HepG2 (cell line): Measurements from ENCODE around the gene DNAJB8. TPM values are rescaled to one million over a fixed set of nuclear protein-coding genes. Genes with fewer than 3 reads are reported as not detected.

Experiments
- CAMTA2 ChIP-seq: sonication (generic); formaldehyde crosslinking; IDR thresholded peaks from 2 replicates; pipeline ENCODE4 v1.4.0; 2020; ENCODE audit warnings: mild to moderate bottlenecking, missing genetic modification reagents, borderline replicate concordance
- polyA plus RNA-seq, 8 experiments: library from polyadenylated mRNA; depleted of rRNA in 3 of 8; stranded (reverse) in 7 of 8; unstranded in 1 of 8; fragments of >200 nt; fragmentation: Illumina TruSeq in 4 of 8; extraction: Trizol in 4 of 8; gene quantifications; 2 replicates each; pipeline versions ENCODE4 v1.2.1 to v1.2.3, GENCODE V29; 2011 to 2016; ENCODE audit warnings: low read depth in 4 of 8, missing spikeins in 1 of 8, mixed read lengths in 1 of 8; ENCODE audit not compliant: insufficient read depth in 1 of 8
- total RNA-seq, 5 experiments: library from RNA; depleted of rRNA; stranded (reverse); fragments of >200 nt; fragmentation: Illumina TruSeq; extraction: Trizol; gene quantifications; 2 replicates each; pipeline ENCODE4 v1.2.3, GENCODE V29; 2016; ENCODE audit warnings: low read depth in 1 of 5

Gene DNAJB8
- total and polyA plus RNA-seq, 2 of the 13 experiments (the other 11 are each of a cell fraction or from before 2014, with no cell fraction given) = not detected

DNA sequence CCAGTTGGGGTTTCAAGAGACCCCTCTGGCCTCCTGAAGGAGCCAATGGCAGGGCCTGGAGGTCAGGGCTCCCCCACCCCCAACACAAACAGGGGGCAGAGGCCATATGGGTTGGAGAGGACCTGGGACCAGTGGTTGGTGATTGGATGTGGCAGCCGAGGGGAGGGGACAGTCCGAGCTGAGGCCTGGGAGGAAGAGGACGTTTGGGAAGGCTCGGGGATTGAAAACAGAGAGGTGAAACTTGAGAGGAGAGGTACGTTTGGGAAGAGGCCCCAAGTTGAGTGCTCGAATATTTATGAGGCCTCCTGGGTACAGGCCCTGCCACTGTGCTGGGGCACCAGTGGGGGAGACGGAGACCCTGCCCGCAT is 53.7 kb downstream of the DNAJB8 start (continued):
- no peak for TF ChIP-seq CAMTA2 (CRISPR knock-in tag)
- TF ChIP-seq, all 625 proteins: peak for 0

Other genes starting within 250 kb of the DNAJB8 start
- gene GATA2, start 26.3 kb upstream of the DNAJB8 start, total RNA-seq (2016; rRNA removed; fragmentation: Illumina TruSeq; extraction: Trizol) = 4.7 and 6.2 TPM in 2 replicates
- gene GATA2, start 26.3 kb upstream of the DNAJB8 start, polyA plus RNA-seq (2011; rRNA removed) = 3.4 and 3.5 TPM in 2 replicates
- gene RPN1, start 183.9 kb upstream of the DNAJB8 start, total RNA-seq (2016; rRNA removed; fragmentation: Illumina TruSeq; extraction: Trizol) = 158 and 342 TPM in 2 replicates
- 243 and 290 TPM in 2 replicates for gene RPN1, start 183.9 kb upstream of the DNAJB8 start, polyA plus RNA-seq (2011; rRNA removed)